ENCODE results near the gene TP53I13. TPM values are rescaled to one million over a fixed set of nuclear protein-coding genes. Genes with fewer than 3 reads are reported as not detected.

Gene TP53I13
- total and polyA plus RNA-seq, 2 of the 13 experiments (the other 11 are each of a cell fraction or from before 2014, with no cell fraction given): 16.9 to 25.7 TPM

DNA sequence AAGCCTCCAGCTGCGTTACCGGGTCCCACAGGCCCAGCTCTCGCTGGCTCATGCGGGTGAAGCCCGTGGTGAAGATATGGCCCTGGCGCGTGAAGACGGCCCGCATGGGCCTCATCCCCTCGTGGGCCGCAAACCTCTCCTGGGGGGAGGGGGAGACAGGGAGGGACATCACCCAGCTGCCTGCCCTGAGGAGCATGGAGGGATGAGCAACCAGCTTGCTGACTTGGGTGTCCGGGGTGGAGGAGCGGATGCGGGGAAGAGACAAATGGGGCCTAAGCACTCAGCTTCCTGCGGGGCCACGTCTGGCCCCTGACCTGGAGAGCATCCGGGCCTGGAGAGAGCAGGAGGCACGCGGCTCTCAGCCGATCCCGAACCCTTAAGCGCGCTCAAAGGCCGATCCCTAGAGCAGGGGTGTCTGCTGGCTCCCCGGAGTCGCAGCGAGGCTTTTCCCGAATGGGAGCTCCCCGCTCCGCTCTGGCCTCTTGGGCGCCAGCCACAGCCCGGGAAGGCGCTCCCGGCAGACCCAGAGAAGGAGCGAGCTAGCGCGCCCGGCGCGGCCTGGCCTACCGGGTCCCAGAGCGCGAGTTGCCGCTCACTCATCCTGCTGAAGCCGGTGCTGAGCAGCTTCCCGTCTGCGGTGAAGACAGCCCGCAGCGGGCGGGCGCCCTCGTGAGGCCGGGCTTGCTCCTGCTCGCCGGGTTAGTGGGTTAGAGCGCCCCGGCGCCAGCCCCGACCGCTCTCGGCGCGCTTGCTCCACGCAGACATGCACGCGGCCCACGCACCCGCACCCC, 49.2 kb downstream of the TP53I13 start (continued):
- TF ChIP-seq, protein P1, sequence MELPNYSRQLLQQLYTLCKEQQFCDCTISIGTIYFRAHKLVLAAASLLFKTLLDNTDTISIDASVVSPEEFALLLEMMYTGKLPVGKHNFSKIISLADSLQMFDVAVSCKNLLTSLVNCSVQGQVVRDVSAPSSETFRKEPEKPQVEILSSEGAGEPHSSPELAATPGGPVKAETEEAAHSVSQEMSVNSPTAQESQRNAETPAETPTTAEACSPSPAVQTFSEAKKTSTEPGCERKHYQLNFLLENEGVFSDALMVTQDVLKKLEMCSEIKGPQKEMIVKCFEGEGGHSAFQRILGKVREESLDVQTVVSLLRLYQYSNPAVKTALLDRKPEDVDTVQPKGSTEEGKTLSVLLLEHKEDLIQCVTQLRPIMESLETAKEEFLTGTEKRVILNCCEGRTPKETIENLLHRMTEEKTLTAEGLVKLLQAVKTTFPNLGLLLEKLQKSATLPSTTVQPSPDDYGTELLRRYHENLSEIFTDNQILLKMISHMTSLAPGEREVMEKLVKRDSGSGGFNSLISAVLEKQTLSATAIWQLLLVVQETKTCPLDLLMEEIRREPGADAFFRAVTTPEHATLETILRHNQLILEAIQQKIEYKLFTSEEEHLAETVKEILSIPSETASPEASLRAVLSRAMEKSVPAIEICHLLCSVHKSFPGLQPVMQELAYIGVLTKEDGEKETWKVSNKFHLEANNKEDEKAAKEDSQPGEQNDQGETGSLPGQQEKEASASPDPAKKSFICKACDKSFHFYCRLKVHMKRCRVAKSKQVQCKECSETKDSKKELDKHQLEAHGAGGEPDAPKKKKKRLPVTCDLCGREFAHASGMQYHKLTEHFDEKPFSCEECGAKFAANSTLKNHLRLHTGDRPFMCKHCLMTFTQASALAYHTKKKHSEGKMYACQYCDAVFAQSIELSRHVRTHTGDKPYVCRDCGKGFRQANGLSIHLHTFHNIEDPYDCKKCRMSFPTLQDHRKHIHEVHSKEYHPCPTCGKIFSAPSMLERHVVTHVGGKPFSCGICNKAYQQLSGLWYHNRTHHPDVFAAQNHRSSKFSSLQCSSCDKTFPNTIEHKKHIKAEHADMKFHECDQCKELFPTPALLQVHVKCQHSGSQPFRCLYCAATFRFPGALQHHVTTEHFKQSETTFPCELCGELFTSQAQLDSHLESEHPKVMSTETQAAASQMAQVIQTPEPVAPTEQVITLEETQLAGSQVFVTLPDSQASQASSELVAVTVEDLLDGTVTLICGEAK (IDR thresholded peaks at IDR 0.05): no peak
- TF ChIP-seq, protein P1 (CRISPR knock-in tag; IDR thresholded peaks at IDR 0.05): no peak
- TF ChIP-seq, protein P2, sequence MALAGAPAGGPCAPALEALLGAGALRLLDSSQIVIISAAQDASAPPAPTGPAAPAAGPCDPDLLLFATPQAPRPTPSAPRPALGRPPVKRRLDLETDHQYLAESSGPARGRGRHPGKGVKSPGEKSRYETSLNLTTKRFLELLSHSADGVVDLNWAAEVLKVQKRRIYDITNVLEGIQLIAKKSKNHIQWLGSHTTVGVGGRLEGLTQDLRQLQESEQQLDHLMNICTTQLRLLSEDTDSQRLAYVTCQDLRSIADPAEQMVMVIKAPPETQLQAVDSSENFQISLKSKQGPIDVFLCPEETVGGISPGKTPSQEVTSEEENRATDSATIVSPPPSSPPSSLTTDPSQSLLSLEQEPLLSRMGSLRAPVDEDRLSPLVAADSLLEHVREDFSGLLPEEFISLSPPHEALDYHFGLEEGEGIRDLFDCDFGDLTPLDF (CRISPR knock-in tag; IDR thresholded peaks at IDR 0.05): no peak
- TF ChIP-seq AGO1 (IDR thresholded peaks at IDR 0.05; ENCODE audit: low read depth, low read length, poor library complexity, severe bottlenecking): no peak
- TF ChIP-seq NFE2 (CRISPR knock-in tag; IDR thresholded peaks at IDR 0.05): no peak
- no peak for TF ChIP-seq PHB2 (IDR thresholded peaks at IDR 0.05; ENCODE audit: partially characterized antibody)
- no peak for TF ChIP-seq FOSL2 (CRISPR knock-in tag; IDR thresholded peaks at IDR 0.05)
- no peak for TF ChIP-seq AKAP8 (CRISPR knock-in tag; IDR thresholded peaks at IDR 0.05)
- TF ChIP-seq KAT8 (CRISPR knock-in tag; IDR thresholded peaks at IDR 0.05): peak; percentile 40; the same call in 1 of the 2 replicates
- TF ChIP-seq, protein P3, sequence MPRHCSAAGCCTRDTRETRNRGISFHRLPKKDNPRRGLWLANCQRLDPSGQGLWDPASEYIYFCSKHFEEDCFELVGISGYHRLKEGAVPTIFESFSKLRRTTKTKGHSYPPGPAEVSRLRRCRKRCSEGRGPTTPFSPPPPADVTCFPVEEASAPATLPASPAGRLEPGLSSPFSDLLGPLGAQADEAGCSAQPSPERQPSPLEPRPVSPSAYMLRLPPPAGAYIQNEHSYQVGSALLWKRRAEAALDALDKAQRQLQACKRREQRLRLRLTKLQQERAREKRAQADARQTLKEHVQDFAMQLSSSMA (CRISPR knock-in tag; IDR thresholded peaks at IDR 0.05): no peak
- no peak for TF ChIP-seq SOX6 (IDR thresholded peaks at IDR 0.05)
- peak; percentile 24; the same call in 1 of the 2 replicates for TF ChIP-seq SOX6 (CRISPR knock-in tag; IDR thresholded peaks at IDR 0.05)
- no peak for TF ChIP-seq SMAD9 (CRISPR knock-in tag; IDR thresholded peaks at IDR 0.05)
- peak; percentile 86 for TF ChIP-seq ZFY (CRISPR knock-in tag; IDR thresholded peaks at IDR 0.05)
- TF ChIP-seq ZNF546 (CRISPR knock-in tag; conservative IDR thresholded peaks at IDR 0.05): no peak
- TF ChIP-seq, protein P4, sequence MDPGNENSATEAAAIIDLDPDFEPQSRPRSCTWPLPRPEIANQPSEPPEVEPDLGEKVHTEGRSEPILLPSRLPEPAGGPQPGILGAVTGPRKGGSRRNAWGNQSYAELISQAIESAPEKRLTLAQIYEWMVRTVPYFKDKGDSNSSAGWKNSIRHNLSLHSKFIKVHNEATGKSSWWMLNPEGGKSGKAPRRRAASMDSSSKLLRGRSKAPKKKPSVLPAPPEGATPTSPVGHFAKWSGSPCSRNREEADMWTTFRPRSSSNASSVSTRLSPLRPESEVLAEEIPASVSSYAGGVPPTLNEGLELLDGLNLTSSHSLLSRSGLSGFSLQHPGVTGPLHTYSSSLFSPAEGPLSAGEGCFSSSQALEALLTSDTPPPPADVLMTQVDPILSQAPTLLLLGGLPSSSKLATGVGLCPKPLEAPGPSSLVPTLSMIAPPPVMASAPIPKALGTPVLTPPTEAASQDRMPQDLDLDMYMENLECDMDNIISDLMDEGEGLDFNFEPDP (CRISPR knock-in tag; conservative IDR thresholded peaks at IDR 0.05): no peak

Data from HepG2 (cell line).